ENCODE measurements around the gene PTPRN2.
"Not testable (repeated sequence)": the region's sequence is repeated elsewhere in the genome, so short reads cannot be mapped to it uniquely, and the experiment has no call there.

The PTPRN2 gene

GRCh38 chr7:157780312-157780711 is 807.3 kb downstream of the PTPRN2 start:
- no peak for ATAC-seq (replicated peaks; ENCODE audit: extremely low read depth, poor library complexity, severe bottlenecking)

GRCh38 chr7:157779206-157779605 is 808.4 kb downstream of the PTPRN2 start:
- Mint-ChIP-seq H3K4me1 (no peaks in the 10 kb centered on the region), H3K9me3 (no peaks in the 10 kb centered on the region), H3K27ac (ENCODE audit: low read depth) (no peak overlapping the region), H3K4me3 (no peak overlapping the region), H3K36me3 (ENCODE audit: insufficient read depth) (no peaks in the 10 kb centered on the region), H3K27me3 (peaks cover 44% of the 10 kb centered on the region)
- DNase-seq (ENCODE audit: low spot score in 2 of 2) (no peak), ATAC-seq (replicated peaks; ENCODE audit: extremely low read depth, poor library complexity, severe bottlenecking) (no peak)

More at GRCh38 chr7:157780312-157780711, 807.3 kb downstream of the PTPRN2 start:
- no peaks in the 10 kb centered on the region for H3K4me1 Mint-ChIP-seq
- peaks cover 44% of the 10 kb centered on the region for H3K27me3 Mint-ChIP-seq
- no peaks in the 10 kb centered on the region for H3K36me3 Mint-ChIP-seq (ENCODE audit: insufficient read depth)
- H3K27ac Mint-ChIP-seq (ENCODE audit: low read depth) = no peak overlapping the region
- H3K9me3 Mint-ChIP-seq = no peaks in the 10 kb centered on the region
- H3K4me3 Mint-ChIP-seq = no peak overlapping the region
- DNase-seq (ENCODE audit: low spot score in 2 of 2) = no peak

- not testable (repeated sequence) for H3K36me3 Mint-ChIP-seq (ENCODE audit: insufficient read depth); DNase-seq (ENCODE audit: low spot score in 2 of 2); ATAC-seq (replicated peaks; ENCODE audit: extremely low read depth, poor library complexity, severe bottlenecking); H3K9me3 Mint-ChIP-seq; H3K4me1 Mint-ChIP-seq; H3K27ac Mint-ChIP-seq (ENCODE audit: low read depth); H3K4me3 Mint-ChIP-seq
- H3K27me3 Mint-ChIP-seq = peaks cover 32% of the 10 kb centered on the region
Observed at GRCh38 chr7:157777194-157777762, 810.3 kb downstream of the PTPRN2 start.

GRCh38 chr7:157775560-157776332 is 811.9 kb downstream of the PTPRN2 start:
- Mint-ChIP-seq H3K27me3 (peaks cover 25% of the 10 kb centered on the region), H3K9me3 (peaks cover 9% of the 10 kb centered on the region), H3K4me1 (no peaks in the 10 kb centered on the region), H3K27ac (ENCODE audit: low read depth) (no peak overlapping the region), H3K36me3 (ENCODE audit: insufficient read depth) (no peaks in the 10 kb centered on the region), H3K4me3 (no peak overlapping the region)
- ATAC-seq (replicated peaks; ENCODE audit: extremely low read depth, poor library complexity, severe bottlenecking) (no peak), DNase-seq (ENCODE audit: low spot score in 2 of 2) (no peak)

- H3K9me3 Mint-ChIP-seq = peaks cover 9% of the 10 kb centered on the region
- DNase-seq (ENCODE audit: low spot score in 2 of 2) (no peak), ATAC-seq (replicated peaks; ENCODE audit: extremely low read depth, poor library complexity, severe bottlenecking) (no peak)
- no peaks in the 10 kb centered on the region for H3K4me1 Mint-ChIP-seq
- H3K4me3 Mint-ChIP-seq = no peak overlapping the region
- H3K27me3 Mint-ChIP-seq = peaks cover 22% of the 10 kb centered on the region
- H3K36me3 Mint-ChIP-seq (ENCODE audit: insufficient read depth) = no peaks in the 10 kb centered on the region
- H3K27ac Mint-ChIP-seq (ENCODE audit: low read depth) = no peak overlapping the region
Observed at GRCh38 chr7:157775021-157775559, 812.5 kb downstream of the PTPRN2 start.

- H3K4me1 Mint-ChIP-seq = no peaks in the 10 kb centered on the region
- no peak for ATAC-seq (replicated peaks; ENCODE audit: extremely low read depth, poor library complexity, severe bottlenecking)
- no peak overlapping the region for H3K27ac Mint-ChIP-seq (ENCODE audit: low read depth)
- H3K36me3 Mint-ChIP-seq (ENCODE audit: insufficient read depth) = no peaks in the 10 kb centered on the region
- no peak overlapping the region for H3K4me3 Mint-ChIP-seq
- H3K9me3 Mint-ChIP-seq = peaks cover 9% of the 10 kb centered on the region
- peaks cover 22% of the 10 kb centered on the region for H3K27me3 Mint-ChIP-seq
- DNase-seq (ENCODE audit: low spot score in 2 of 2) = no peak
Observed at GRCh38 chr7:157774495-157774894, 813.1 kb downstream of the PTPRN2 start.

GRCh38 chr7:157773361-157773760 is 814.3 kb downstream of the PTPRN2 start:
- DNase-seq (ENCODE audit: low spot score in 2 of 2) = no peak
- no peak overlapping the region for H3K27ac Mint-ChIP-seq (ENCODE audit: low read depth)
- ATAC-seq (replicated peaks; ENCODE audit: extremely low read depth, poor library complexity, severe bottlenecking) = no peak
- H3K9me3 Mint-ChIP-seq = peaks cover 9% of the 10 kb centered on the region
- H3K4me3 Mint-ChIP-seq = no peak overlapping the region
- peaks cover 22% of the 10 kb centered on the region for H3K27me3 Mint-ChIP-seq
- no peaks in the 10 kb centered on the region for H3K36me3 Mint-ChIP-seq (ENCODE audit: insufficient read depth)
- no peaks in the 10 kb centered on the region for H3K4me1 Mint-ChIP-seq

GRCh38 chr7:157772486-157773130 is 815.0 kb downstream of the PTPRN2 start:
- DNase-seq (ENCODE audit: low spot score in 2 of 2) (no peak), ATAC-seq (replicated peaks; ENCODE audit: extremely low read depth, poor library complexity, severe bottlenecking) (no peak)
- Mint-ChIP-seq H3K4me3 (no peak overlapping the region), H3K27ac (ENCODE audit: low read depth) (no peak overlapping the region), H3K27me3 (peaks cover 16% of the 10 kb centered on the region), H3K4me1 (no peaks in the 10 kb centered on the region), H3K9me3 (peaks cover 9% of the 10 kb centered on the region), H3K36me3 (ENCODE audit: insufficient read depth) (no peaks in the 10 kb centered on the region)

- Mint-ChIP-seq H3K27ac (ENCODE audit: low read depth) (no peak overlapping the region), H3K4me1 (no peaks in the 10 kb centered on the region), H3K27me3 (peaks cover 7% of the 10 kb centered on the region), H3K4me3 (no peak overlapping the region), H3K9me3 (peaks cover 9% of the 10 kb centered on the region), H3K36me3 (ENCODE audit: insufficient read depth) (no peaks in the 10 kb centered on the region)
- DNase-seq (ENCODE audit: low spot score in 2 of 2) = no peak
- no peak for ATAC-seq (replicated peaks; ENCODE audit: extremely low read depth, poor library complexity, severe bottlenecking)
Observed at GRCh38 chr7:157771689-157772088, 815.9 kb downstream of the PTPRN2 start.

GRCh38 chr7:157770716-157771320 is 816.8 kb downstream of the PTPRN2 start:
- no peak for DNase-seq (ENCODE audit: low spot score in 2 of 2)
- ATAC-seq (replicated peaks; ENCODE audit: extremely low read depth, poor library complexity, severe bottlenecking) = no peak
- no peaks in the 10 kb centered on the region for H3K36me3 Mint-ChIP-seq (ENCODE audit: insufficient read depth)
- no peaks in the 10 kb centered on the region for H3K4me1 Mint-ChIP-seq
- H3K27ac Mint-ChIP-seq (ENCODE audit: low read depth) = no peak overlapping the region
- H3K27me3 Mint-ChIP-seq = peaks cover 6% of the 10 kb centered on the region
- H3K4me3 Mint-ChIP-seq = no peak overlapping the region
- H3K9me3 Mint-ChIP-seq = peaks cover 15% of the 10 kb centered on the region

GRCh38 chr7:157769526-157770215 is 818.0 kb downstream of the PTPRN2 start:
- Mint-ChIP-seq H3K4me1 (no peaks in the 10 kb centered on the region), H3K27me3 (peaks cover 6% of the 10 kb centered on the region), H3K4me3 (no peak overlapping the region), H3K36me3 (ENCODE audit: insufficient read depth) (no peaks in the 10 kb centered on the region), H3K9me3 (peaks cover 26% of the 10 kb centered on the region), H3K27ac (ENCODE audit: low read depth) (no peak overlapping the region)
- ATAC-seq (replicated peaks; ENCODE audit: extremely low read depth, poor library complexity, severe bottlenecking) = no peak
- no peak for DNase-seq (ENCODE audit: low spot score in 2 of 2)

GRCh38 chr7:157769086-157769485 is 818.5 kb downstream of the PTPRN2 start:
- ATAC-seq (replicated peaks; ENCODE audit: extremely low read depth, poor library complexity, severe bottlenecking) = no peak
- Mint-ChIP-seq H3K4me3 (no peak overlapping the region), H3K36me3 (ENCODE audit: insufficient read depth) (no peaks in the 10 kb centered on the region), H3K27me3 (peaks cover 6% of the 10 kb centered on the region), H3K27ac (ENCODE audit: low read depth) (no peak overlapping the region), H3K4me1 (no peaks in the 10 kb centered on the region), H3K9me3 (peaks cover 26% of the 10 kb centered on the region)
- no peak for DNase-seq (ENCODE audit: low spot score in 2 of 2)

All from central memory CD8-positive, alpha-beta T cell (primary cell).